Activated CD8-positive, alpha-beta memory T cell treated with anti-CD3 and anti-CD28 coated beads, Interleukin-2, amount 50 U/mL, for 48 hours (primary cell): ENCODE results near the gene RADIL.
A peak's percentile ranks its signal among the peaks of the same experiment; 100 is the strongest.

Experiments
- DNase-seq: peaks from one replicate; pipeline ENCODE4 v3.0.0-alpha.2; 2020

The RADIL gene

GRCh38 chr7:4790516-4790991, 93.0 kb downstream of the RADIL start:
- no peak for DNase-seq

- no peak for DNase-seq
Measured at GRCh38 chr7:4790078-4790465, 93.4 kb downstream of the RADIL start.

- DNase-seq: no peak
Measured at GRCh38 chr7:4789194-4790077, 94.1 kb downstream of the RADIL start.

GRCh38 chr7:4788627-4789189, 94.8 kb downstream of the RADIL start:
- no peak for DNase-seq

- no peak for DNase-seq
Measured at GRCh38 chr7:4787947-4788626, 95.4 kb downstream of the RADIL start.

- no peak for DNase-seq
Measured at GRCh38 chr7:4787541-4787940, 96.0 kb downstream of the RADIL start.

- DNase-seq: no peak
Measured at GRCh38 chr7:4786015-4786414, 97.5 kb downstream of the RADIL start.

GRCh38 chr7:4785371-4785770, 98.1 kb downstream of the RADIL start:
- no peak for DNase-seq

GRCh38 chr7:4784799-4785198, 98.7 kb downstream of the RADIL start:
- DNase-seq: no peak

- no peak for DNase-seq
Measured at GRCh38 chr7:4783762-4784351, 99.7 kb downstream of the RADIL start.

GRCh38 chr7:4783292-4783652, 100.2 kb downstream of the RADIL start:
- DNase-seq: no peak

- DNase-seq: no peak
Measured at GRCh38 chr7:4782333-4783291, 100.9 kb downstream of the RADIL start.

GRCh38 chr7:4781366-4782069, 102.0 kb downstream of the RADIL start:
- DNase-seq: no peak

- no peak for DNase-seq
Measured at GRCh38 chr7:4779118-4779517, 104.4 kb downstream of the RADIL start.

- peak; percentile 63 for DNase-seq
Measured at GRCh38 chr7:4775848-4776623, 107.5 kb downstream of the RADIL start.

- DNase-seq: peak; percentile 95
Measured at GRCh38 chr7:4775250-4775847, 108.2 kb downstream of the RADIL start, which contains the start of gene AP5Z1. Gene AP5Z1, plus strand, starts transcription at chr7:4775623. Its CDS starts 93 bp downstream, at chr7:4775716.

GRCh38 chr7:4774658-4775249, 108.8 kb downstream of the RADIL start:
- peak; percentile 71 for DNase-seq

- DNase-seq: no peak
Measured at GRCh38 chr7:4774007-4774406, 109.5 kb downstream of the RADIL start.

- DNase-seq: no peak
Measured at GRCh38 chr7:4772306-4772705, 111.2 kb downstream of the RADIL start.

GRCh38 chr7:4771737-4772136, 111.8 kb downstream of the RADIL start:
- DNase-seq: no peak
